ENCODE data around the gene NRXN3. TPM values are rescaled to one million over a fixed set of nuclear protein-coding genes. Genes with fewer than 3 reads are reported as not detected.

The NRXN3 gene
- total RNA-seq, 2 donors from 2014 or later: 1.3 to 2.3 TPM

DNA sequence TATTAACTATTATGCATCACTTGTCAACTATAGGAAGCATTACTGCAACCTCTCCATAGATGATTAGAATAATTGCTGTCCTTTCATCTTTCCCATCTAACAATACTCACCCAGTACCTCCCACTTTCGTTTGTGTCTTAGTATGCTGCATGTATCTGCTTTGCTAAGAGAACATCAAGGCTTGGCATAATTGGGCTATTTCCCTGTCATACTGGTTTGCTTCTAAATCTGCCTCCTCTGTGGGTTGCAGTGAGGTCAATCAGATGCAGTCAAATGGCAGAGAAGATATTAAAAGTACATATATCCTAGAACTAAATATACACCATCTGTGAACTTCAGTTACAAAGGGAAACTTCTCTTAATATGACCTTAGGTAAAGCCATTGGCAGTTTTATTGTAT lies 1330.3 kb downstream of the NRXN3 start:
- no peak for TF ChIP-seq POLR2A (IDR thresholded peaks at IDR 0.05)
- TF ChIP-seq, protein P1, sequence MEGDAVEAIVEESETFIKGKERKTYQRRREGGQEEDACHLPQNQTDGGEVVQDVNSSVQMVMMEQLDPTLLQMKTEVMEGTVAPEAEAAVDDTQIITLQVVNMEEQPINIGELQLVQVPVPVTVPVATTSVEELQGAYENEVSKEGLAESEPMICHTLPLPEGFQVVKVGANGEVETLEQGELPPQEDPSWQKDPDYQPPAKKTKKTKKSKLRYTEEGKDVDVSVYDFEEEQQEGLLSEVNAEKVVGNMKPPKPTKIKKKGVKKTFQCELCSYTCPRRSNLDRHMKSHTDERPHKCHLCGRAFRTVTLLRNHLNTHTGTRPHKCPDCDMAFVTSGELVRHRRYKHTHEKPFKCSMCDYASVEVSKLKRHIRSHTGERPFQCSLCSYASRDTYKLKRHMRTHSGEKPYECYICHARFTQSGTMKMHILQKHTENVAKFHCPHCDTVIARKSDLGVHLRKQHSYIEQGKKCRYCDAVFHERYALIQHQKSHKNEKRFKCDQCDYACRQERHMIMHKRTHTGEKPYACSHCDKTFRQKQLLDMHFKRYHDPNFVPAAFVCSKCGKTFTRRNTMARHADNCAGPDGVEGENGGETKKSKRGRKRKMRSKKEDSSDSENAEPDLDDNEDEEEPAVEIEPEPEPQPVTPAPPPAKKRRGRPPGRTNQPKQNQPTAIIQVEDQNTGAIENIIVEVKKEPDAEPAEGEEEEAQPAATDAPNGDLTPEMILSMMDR (IDR thresholded peaks at IDR 0.05): no peak
- no peaks in the 10 kb centered on the region for H3K9me3 ChIP-seq
- WGBS, 2 donors: 46 to 62% methylated on average over 1 of the region's 1 CpG
- intact Hi-C loops (cut with DNase I): no loop called here
- H3K4me1 ChIP-seq: no peaks in the 10 kb centered on the region
- H3K4me3 ChIP-seq: no peak overlapping the region
- H3K36me3 ChIP-seq (replicated peaks in 1 of 2; ENCODE audit: insufficient read depth in 1 of 2, low read depth in 2 of 2): no peaks in the 10 kb centered on the region
- no peak for ATAC-seq
- no peaks in the 10 kb centered on the region for H3K27me3 ChIP-seq
- no peak for DNase-seq
- H3K27ac ChIP-seq: no peak overlapping the region

DNA sequence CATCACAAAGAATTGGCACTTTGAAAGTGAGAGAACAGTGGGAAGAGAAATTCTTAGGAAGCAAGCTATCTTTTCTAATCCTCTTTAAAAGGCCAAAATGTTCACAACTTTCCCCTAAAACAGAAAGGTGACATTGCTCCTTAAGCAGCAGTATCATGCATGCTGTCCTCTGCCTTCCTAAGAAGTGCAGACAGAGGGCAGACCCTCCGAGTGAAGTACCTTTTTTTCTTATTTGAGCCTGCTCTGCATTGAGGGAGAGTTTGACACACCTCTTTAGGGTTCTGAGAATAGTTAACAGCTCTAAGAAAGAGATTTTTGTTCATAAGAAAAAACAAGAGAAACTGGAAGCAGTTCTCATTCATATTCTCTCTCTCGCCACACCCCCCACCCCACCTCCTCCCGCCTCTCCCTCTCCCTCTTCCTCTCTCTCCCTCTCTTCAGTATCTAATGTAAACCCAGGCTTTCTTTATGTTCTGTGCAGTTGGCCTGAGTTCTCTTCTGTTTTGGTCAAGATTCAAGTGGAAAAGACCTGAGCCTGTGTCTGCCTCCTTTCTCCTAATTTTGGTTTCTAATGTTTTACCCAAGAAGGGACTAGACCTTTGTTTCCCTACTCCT lies 1332.1 kb downstream of the NRXN3 start:
- WGBS, 2 donors: 80 to 83% methylated on average over 3 of the region's 3 CpGs
- Histone ChIP-seq H3K27me3 (no peaks in the 10 kb centered on the region), H3K36me3 (replicated peaks in 1 of 2; ENCODE audit: insufficient read depth in 1 of 2, low read depth in 2 of 2) (no peaks in the 10 kb centered on the region), H3K4me3 (no peak overlapping the region), H3K27ac (no peak overlapping the region), H3K4me1 (no peaks in the 10 kb centered on the region), H3K9me3 (no peaks in the 10 kb centered on the region)
- DNase-seq (no peak), ATAC-seq (no peak)
- TF ChIP-seq, protein P1 (IDR thresholded peaks at IDR 0.05): no peak
- TF ChIP-seq POLR2A (IDR thresholded peaks at IDR 0.05): no peak
- intact Hi-C loops (cut with DNase I): no loop called here

DNA sequence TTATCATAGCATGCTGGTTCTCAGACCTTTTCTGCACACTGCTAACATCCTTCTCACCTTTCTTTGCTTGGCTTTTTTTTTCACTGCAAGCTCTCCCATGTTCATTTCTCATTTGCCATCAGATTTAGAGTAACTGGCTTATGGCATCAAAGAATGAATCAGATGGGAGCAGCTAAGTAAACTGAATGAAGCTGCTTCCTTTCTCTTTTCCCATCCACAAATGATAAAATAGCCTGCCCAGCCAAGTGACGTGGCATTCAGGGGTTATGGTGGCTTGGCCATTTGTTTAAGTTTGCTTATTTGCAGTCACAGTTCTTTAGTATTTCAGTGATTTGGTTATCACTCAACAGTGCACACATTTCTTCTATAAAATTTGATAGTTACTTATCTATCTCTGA lies 1332.6 kb downstream of the NRXN3 start:
- 62 to 77% methylated on average over 1 of the region's 1 CpG for WGBS, 2 donors
- Histone ChIP-seq H3K27me3 (no peaks in the 10 kb centered on the region), H3K36me3 (replicated peaks in 1 of 2; ENCODE audit: insufficient read depth in 1 of 2, low read depth in 2 of 2) (no peaks in the 10 kb centered on the region), H3K4me1 (no peaks in the 10 kb centered on the region), H3K4me3 (no peak overlapping the region), H3K9me3 (no peaks in the 10 kb centered on the region), H3K27ac (no peak overlapping the region)
- TF ChIP-seq, protein P1 (IDR thresholded peaks at IDR 0.05): no peak
- TF ChIP-seq POLR2A (IDR thresholded peaks at IDR 0.05): no peak
- no peak for ATAC-seq
- intact Hi-C loops (cut with DNase I): no loop called here
- DNase-seq: no peak

DNA sequence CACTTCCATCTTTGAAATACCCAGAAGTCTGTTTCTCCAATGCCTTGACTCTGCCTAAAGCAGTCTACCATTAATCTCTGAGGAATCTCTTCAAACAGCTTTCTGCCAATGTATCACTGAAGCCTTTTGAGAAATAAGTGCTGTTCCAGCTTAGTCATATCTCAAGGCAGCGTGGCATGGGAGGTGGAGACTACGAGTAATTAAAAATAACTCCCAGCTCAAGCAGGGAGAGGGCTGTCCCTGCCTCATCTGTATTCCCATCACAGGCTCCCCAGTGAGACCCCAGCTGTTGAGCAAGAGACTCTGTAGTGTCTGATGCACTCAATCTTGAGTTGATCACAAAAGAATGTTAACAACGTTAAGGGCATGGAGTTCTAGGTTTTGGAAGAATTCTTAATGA lies 1340.5 kb downstream of the NRXN3 start:
- 42 to 60% methylated on average over 3 of the region's 3 CpGs for WGBS, 2 donors
- H3K4me3 ChIP-seq: no peak overlapping the region
- TF ChIP-seq POLR2A (IDR thresholded peaks at IDR 0.05): no peak
- TF ChIP-seq, protein P1 (IDR thresholded peaks at IDR 0.05): no peak
- peaks cover 5% of the 10 kb centered on the region for H3K4me1 ChIP-seq
- no peaks in the 10 kb centered on the region for H3K27me3 ChIP-seq
- DNase-seq (no peak), ATAC-seq (no peak)
- no peak overlapping the region for H3K27ac ChIP-seq
- intact Hi-C loops (cut with DNase I): no loop called here
- no peaks in the 10 kb centered on the region for H3K9me3 ChIP-seq
- no peaks in the 10 kb centered on the region for H3K36me3 ChIP-seq (replicated peaks in 1 of 2; ENCODE audit: insufficient read depth in 1 of 2, low read depth in 2 of 2)

DNA sequence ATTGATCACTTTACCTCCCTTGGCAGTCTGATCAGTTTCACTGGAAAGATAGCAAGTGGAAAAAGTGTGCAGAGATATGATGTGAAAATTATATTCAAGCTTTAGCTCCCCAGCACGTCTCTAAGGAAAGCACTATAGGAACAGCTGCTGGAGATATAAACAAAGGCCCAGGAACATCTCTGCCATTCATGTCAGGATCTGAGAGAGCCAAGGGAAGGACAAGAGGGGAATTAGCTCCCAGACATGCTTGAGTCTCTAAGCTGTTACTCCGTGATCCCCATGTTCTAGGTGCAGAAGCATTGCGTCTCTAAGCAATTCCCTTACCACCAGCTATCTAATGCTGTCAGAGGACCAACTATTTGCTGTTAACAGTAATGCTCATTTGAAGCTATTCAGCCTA lies 1341.0 kb downstream of the NRXN3 start:
- ATAC-seq (no peak), DNase-seq (no peak)
- no peaks in the 10 kb centered on the region for H3K9me3 ChIP-seq
- H3K27me3 ChIP-seq: no peaks in the 10 kb centered on the region
- intact Hi-C loops (cut with DNase I): no loop called here
- H3K27ac ChIP-seq: no peak overlapping the region
- WGBS, 2 donors: 83 to 91% methylated on average over 3 of the region's 3 CpGs
- no peak overlapping the region for H3K4me3 ChIP-seq
- TF ChIP-seq, protein P1 (IDR thresholded peaks at IDR 0.05): no peak
- no peak for TF ChIP-seq POLR2A (IDR thresholded peaks at IDR 0.05)
- no peaks in the 10 kb centered on the region for H3K36me3 ChIP-seq (replicated peaks in 1 of 2; ENCODE audit: insufficient read depth in 1 of 2, low read depth in 2 of 2)
- peaks cover 5% of the 10 kb centered on the region for H3K4me1 ChIP-seq

Data from body of pancreas (tissue), 4 donors.